Stimulated activated CD4-positive, alpha-beta T cell treated with anti-CD3 and anti-CD28 coated beads, TNF-alpha, amount 100 ng/mL, for 4 hours (primary cell): ENCODE data around the gene HSPG2.
"Not testable (repeated sequence)": the region's sequence is repeated elsewhere in the genome, so short reads cannot be mapped to it uniquely, and the experiment has no call there.

Source experiments
- DNase-seq, 3 experiments: peaks; one replicate each; pipeline ENCODE4 v3.0.0-alpha.2; 2020; ENCODE audit warnings: low read depth in 3 of 3

Gene HSPG2

GRCh38 chr1:21932127-21932526, 5.0 kb downstream of the HSPG2 start:
- DNase-seq, result no peak

GRCh38 chr1:21931171-21932093, 5.7 kb downstream of the HSPG2 start:
- DNase-seq, result no peak

- no peak for DNase-seq
Observed at GRCh38 chr1:21930629-21931170, 6.4 kb downstream of the HSPG2 start.

- DNase-seq, result no peak
Observed at GRCh38 chr1:21930080-21930571, 7.0 kb downstream of the HSPG2 start.

GRCh38 chr1:21927533-21928237, 9.4 kb downstream of the HSPG2 start:
- no peak for DNase-seq

- DNase-seq, result no peak
Observed at GRCh38 chr1:21926814-21927532, 10.1 kb downstream of the HSPG2 start.

GRCh38 chr1:21926065-21926464, 11.0 kb downstream of the HSPG2 start:
- DNase-seq, result no peak

GRCh38 chr1:21925334-21925940, 11.7 kb downstream of the HSPG2 start:
- DNase-seq, result no peak

- no peak for DNase-seq
Observed at GRCh38 chr1:21924503-21925005, 12.6 kb downstream of the HSPG2 start.

GRCh38 chr1:21922090-21923013, 14.8 kb downstream of the HSPG2 start:
- DNase-seq, result no peak

- DNase-seq, result no peak
Observed at GRCh38 chr1:21921100-21921875, 15.8 kb downstream of the HSPG2 start.

GRCh38 chr1:21919520-21919919, 17.6 kb downstream of the HSPG2 start:
- no peak for DNase-seq

- DNase-seq, result not testable (repeated sequence)
Observed at GRCh38 chr1:21917239-21917631, 19.9 kb downstream of the HSPG2 start.

- no peak for DNase-seq
Observed at GRCh38 chr1:21916447-21917238, 20.5 kb downstream of the HSPG2 start.

- DNase-seq, result no peak
Observed at GRCh38 chr1:21914880-21915640, 22.1 kb downstream of the HSPG2 start.

GRCh38 chr1:21914450-21914849, 22.7 kb downstream of the HSPG2 start:
- DNase-seq, result no peak

- DNase-seq, result no peak
Observed at GRCh38 chr1:21913763-21914162, 23.3 kb downstream of the HSPG2 start.

GRCh38 chr1:21913258-21913657, 23.9 kb downstream of the HSPG2 start:
- DNase-seq, result no peak
